HG02678 (cell line): ENCODE results near the gene RIOK3.
"Not testable (repeated sequence)": the region's sequence is repeated elsewhere in the genome, so short reads cannot be mapped to it uniquely, and the experiment has no call there.

Experiments
- ATAC-seq: cut with Tn5 transposase; IDR thresholded peaks from one replicate; pipeline ENCODE4 v1.9.1; 2021; ENCODE audit warnings: mild to moderate bottlenecking, moderate library complexity; ENCODE audit not compliant: unreplicated experiment

Gene RIOK3, protein sequence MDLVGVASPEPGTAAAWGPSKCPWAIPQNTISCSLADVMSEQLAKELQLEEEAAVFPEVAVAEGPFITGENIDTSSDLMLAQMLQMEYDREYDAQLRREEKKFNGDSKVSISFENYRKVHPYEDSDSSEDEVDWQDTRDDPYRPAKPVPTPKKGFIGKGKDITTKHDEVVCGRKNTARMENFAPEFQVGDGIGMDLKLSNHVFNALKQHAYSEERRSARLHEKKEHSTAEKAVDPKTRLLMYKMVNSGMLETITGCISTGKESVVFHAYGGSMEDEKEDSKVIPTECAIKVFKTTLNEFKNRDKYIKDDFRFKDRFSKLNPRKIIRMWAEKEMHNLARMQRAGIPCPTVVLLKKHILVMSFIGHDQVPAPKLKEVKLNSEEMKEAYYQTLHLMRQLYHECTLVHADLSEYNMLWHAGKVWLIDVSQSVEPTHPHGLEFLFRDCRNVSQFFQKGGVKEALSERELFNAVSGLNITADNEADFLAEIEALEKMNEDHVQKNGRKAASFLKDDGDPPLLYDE

DNA sequence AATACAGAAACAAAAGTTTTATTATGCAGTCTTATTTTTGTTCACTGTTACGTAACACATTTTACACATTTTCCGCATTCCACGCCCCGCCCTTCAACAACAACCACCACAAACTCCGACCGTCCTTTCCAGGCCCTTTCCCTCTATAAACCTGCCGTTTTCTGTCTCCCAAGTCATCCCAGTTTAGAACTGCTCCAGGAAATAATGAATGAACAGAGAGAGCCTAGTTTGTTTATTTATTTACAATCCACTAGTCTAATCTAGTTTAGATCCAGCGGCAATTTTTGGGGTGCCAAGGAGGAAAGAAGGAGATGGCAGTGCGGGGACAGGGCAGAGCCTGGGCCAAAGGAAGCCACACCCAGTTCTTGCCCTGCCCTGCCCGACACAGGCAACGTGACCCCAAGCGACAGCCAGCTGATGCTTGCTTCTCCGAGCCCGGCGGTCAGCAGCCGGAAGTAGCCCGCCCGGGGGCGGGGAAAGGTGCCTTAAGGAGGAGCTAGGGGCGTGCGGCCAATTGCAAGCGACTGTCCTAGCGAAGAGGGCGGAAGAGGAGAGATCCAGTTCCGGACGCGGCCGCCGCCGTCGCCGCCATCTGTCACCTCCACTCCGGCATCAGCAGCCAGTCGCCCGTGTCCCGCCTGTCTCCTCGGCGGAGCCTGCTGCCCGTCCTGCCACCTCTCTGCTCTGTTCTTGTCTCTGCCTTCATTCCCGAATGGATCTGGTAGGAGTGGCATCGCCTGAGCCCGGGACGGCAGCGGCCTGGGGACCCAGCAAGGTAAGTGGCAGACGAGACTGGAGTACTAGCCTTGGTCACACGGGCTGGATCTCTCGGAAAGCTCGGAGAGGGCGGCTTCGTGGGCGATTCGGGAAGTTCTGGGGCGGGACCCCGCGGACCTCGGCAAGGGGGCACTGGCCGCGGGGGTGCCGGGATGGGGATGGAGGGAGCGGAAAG, at the start of gene RIOK3:
TSS of gene RIOK3 (plus strand) at position 560 of the 952 bp plus-strand sequence. CDS start at position 713, 153 bp downstream.
- ATAC-seq: peak; percentile 98

DNA sequence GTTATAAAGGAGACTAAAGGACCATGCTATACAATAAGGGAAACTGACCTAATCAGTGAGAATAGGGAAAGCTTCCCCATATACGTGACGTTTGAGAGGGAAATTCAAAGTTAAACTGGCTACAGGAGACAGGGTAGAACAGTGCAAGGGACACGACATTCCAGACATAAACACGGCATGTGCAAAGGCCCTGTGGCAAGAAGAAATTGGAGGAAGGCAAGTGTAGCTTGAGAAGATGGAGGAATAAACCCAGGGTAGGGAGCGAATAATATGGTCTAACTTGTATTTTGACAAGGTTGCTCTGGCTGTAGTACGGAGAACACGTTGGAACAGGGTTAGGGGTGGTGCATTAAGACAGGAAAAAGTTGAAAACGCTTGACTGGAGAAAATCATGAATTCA, 49.8 kb upstream of the RIOK3 start:
- no peak for ATAC-seq

DNA sequence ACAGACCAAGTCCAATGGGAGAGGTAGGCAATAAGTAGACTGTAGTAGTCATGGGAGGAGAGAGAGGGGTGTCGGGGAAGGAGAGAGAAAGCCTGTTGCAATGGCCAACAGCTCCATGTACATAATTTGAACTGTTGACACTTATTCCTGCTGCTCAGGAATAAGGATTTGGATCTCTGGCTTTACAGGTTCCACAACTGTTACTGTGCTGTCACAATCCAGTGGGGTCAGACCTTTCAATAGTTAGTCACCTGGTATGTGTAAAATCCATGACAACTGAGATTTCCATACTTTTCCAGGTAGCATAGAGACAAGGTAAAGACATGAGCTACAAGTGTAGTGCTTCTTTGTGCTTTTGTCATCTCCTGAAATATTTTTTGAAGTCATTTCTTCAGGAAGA, 47.5 kb upstream of the RIOK3 start:
- ATAC-seq: no peak

DNA sequence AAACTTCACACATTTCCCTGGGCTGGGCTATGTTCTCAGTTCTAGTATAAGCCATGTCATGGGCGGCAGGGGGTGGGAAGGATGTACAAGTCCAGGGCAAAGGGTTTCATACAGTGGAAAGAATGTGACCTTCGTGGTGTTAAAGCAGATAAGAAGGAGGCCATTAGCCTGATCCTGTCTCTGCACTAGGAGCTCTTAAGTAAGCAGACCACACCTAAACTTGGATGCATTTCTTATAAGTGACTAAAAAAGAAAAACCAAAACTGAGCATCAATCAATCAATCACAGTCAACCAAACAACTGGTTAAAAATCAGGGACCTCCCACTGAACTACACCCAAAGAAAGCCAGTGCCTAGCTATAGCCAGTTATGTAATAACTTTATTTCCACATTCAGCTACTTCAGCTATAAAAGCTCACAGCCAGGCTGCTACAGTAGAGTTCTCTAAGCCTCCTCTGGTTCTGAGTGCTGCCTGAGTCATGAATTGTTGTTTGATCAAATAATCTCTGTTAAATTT, 46.8 kb upstream of the RIOK3 start:
- no peak for ATAC-seq

DNA sequence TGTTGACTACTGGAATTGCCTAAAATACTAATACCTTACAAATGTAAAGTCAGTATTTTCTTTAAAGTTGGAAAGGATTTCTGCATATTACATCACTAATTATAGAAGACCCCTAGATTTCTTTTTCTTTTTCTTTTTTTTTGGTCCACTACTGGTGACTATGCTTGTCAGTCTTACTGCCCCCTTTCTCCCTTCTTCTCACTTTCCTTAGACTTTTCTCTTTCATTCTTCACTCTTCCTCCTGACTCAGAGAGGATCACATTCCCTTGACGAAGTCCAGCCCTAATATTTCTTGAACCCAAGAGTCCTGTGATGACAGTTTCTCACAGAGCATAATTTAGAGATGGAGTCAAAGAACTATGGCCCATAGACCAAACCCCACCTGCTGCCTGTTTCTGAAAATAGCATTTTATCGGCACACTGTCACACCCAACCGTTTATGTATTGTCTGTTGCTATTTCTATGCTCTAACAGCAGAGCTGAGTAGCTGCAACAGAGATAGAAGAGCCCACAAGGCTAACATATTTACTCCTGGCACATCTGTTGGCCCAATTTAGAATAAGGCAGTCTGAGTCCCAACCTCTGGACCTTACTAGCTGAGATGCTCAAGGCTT, 40.6 kb upstream of the RIOK3 start:
- no peak for ATAC-seq

DNA sequence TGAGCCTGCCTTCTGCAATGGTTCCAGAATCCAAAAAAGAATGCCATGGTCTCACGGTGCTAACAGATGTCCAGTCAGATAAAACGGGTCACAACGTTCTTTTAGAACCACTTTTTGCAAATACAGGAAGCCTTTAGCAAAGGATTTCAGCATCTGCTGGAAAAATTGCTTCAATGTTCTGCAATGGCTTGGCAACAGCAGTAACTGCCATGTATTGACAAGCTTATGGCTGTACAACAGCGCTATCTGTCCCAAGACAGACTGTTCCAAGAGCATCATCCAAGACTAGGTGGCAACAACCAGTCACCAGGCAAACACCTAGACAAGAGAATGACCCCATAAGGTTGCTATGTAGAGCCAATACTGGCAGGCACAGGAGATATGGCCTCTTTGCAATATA, 37.6 kb upstream of the RIOK3 start:
- ATAC-seq: no peak

DNA sequence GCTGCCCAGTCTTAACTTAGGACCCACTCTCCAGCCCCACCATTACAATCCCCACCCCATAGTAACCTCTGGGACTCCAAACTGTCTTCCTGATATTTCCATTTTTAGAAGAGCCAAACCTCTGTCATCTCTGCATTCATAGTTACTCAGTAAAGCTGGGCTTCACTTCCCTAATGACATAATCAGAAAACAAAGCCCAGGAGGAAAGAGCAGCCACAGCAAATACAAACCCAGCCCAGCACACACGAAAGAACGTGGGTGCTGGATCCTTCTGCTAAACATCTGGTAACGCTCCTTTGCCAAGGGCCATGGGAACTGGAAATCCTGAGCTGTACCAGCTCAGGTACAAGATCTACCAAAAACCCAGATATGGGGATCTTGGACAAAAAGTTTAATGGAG, 36.8 kb upstream of the RIOK3 start:
- no peak for ATAC-seq

DNA sequence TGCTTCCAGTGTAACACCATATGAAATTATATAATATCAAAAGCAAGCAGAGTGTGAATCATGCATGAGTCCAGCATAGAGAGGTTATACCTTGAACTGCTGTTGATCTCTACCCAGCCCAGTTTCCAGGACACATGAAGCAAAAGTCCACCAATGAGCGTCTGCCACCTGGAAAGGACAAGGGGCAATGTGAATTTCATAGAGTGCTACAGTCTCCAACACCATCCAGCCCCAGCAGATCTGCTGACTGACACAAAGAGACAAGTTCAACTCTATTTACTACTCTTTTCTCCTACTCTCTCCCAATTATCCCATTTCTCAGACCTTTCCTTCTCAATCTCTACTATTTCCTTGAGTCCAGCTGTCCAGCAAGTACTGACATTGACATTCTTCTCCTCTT, 31.8 kb upstream of the RIOK3 start:
- ATAC-seq: no peak

DNA sequence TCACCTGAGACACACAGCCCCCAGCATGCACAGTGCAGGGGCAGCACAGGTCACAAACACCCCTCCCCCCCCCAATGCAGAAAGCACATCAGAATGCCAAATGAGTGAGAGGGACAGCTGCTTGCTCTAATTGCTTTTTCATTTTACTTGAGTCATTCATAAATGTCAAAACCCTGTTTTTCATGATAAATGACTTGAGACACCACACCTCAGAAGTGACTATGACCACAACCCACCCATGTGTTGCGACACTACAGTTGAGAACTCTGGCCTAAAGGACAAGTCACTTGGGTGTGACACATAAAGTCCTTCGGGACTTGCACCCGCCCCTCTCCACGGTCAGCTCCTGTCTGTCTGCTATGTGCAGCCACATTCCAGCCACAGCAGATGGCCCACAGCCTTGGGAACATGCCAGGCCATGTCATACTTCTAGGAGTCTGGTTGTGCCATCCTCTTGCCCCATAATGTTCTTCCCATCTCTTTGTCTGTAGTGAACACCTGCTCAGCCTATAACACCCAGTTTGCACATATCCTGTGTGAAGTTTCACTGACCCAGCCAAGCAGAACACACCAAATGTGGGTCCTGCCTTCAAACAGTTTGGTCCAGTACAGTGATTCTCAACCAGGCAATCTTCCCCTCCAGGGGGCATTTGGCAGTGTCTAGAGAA, 30.2 kb upstream of the RIOK3 start:
- ATAC-seq: peak; percentile 94

DNA sequence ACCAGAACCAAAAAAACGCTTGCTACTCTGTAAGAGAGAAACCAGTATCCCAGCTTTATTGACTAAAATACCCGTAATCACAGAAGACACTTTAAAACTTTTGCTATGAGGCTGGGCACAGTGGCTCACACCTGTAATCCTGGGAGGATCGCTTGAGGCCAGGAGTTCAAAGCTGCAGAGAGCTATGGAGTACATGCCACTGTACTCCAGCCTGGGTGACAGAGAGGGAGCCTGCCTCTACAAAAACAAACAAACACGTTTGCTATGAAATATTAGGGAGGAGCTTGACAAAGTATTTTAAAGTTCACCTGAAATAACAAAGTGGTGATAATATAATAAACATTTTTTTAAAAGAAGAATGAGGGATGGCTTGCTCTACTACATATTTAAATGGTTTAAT, 28.5 kb upstream of the RIOK3 start:
- ATAC-seq: no peak

DNA sequence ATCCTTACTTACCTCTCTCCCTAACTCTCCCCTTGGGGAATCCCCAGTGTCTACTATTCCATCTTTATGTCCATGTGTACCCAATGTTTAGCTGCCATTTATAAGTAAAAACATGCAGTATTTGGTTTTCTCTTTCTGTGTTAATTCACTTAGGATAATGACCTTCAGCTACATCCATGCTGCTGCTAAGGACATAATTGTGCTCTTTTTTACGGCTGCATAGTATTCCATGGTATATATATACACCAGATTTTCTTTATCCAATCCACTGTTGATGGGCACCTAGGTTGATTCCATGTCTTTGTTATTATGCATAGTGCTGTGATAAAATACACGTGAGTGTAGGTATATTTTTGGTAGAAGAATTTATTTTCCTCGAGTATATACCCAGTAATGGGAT, 24.3 kb upstream of the RIOK3 start:
- no peak for ATAC-seq

DNA sequence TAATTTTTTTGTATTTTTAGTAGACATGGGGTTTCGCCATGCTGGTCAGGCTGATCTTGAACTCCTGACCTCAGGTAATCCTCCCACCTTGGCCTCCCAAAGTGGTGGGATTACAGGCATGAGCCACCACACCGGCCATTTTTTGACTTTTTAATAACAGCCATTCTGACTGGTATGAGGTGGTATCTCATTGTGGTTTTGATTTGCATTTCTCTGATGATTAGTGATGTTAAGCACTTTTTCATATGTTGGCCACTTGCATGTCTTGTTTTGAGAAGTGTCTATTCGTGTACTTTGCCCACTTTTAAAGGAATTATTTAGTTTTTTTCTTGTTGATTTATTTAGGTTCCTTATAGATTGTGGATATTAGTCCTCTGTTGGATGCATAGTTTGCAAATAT, 23.5 kb upstream of the RIOK3 start:
- not testable (repeated sequence) for ATAC-seq

DNA sequence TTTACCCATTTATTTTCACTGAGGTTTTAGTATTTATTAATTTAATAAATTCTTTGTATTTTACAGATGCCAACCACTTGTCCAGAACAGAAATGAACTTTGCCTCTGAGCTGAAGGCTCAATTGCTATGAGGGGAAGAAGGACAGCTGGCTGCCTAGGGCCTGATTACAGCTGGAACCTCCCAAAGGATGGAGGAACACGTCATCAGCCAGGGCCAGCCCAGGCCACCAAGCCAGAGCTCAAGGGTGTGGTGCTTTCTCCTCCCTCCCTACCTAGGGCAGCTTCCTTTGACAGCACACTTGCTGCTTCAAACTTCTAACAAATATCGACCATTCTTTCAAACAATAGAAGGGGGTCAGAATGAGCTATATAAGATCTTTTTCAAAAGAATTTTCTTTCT, 19.7 kb upstream of the RIOK3 start:
- ATAC-seq: no peak

DNA sequence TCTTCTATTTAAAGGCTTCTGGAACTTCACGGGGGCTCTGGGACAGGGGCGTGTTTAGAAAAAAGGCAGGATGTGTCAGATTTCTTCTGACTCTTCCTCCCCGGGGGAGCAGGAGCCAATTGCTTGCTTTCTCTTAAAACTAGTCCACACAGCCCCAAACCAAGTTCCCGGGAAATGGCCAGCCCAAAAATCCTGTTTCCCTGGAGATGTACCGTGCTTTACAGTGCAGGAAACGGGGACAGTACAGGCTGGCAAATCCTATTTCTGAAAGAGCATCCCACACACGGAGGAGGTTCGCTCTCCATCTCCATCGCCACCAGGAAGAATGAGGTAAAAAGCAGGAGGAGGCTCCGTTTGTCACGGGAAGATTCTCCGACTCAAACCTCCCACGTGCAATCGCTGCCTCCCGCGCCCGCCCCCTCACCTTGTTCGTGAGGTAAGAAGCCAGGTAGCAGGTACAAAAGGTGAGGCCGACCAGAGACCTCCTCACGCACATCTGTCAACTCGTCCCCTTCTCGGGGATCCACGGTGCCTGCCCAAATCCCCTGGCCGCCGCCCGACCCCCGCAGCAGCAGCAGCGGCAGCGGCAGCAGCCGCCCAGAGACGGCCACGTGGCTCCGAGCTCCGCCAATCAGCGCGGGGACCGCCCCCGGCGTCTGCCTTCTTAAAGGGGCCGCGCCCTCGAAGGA, 15.6 kb upstream of the RIOK3 start:
- peak; percentile 99 for ATAC-seq

DNA sequence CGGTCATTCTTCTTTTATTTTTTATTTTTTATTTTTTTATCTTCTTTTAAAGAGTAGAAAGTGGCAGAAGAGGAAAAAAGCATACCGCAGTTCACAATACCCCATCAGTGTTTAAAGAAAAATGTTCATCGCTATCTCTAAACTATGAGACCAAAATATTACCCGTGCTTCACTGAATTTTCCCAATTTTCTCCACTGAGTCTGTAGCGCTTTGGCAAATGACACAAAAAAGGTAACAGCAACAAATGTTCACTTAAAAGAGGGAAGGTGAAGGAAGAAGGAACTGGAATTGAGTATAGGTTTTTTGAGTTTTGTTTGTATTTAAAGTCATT, 15.1 kb upstream of the RIOK3 start:
- ATAC-seq: no peak

DNA sequence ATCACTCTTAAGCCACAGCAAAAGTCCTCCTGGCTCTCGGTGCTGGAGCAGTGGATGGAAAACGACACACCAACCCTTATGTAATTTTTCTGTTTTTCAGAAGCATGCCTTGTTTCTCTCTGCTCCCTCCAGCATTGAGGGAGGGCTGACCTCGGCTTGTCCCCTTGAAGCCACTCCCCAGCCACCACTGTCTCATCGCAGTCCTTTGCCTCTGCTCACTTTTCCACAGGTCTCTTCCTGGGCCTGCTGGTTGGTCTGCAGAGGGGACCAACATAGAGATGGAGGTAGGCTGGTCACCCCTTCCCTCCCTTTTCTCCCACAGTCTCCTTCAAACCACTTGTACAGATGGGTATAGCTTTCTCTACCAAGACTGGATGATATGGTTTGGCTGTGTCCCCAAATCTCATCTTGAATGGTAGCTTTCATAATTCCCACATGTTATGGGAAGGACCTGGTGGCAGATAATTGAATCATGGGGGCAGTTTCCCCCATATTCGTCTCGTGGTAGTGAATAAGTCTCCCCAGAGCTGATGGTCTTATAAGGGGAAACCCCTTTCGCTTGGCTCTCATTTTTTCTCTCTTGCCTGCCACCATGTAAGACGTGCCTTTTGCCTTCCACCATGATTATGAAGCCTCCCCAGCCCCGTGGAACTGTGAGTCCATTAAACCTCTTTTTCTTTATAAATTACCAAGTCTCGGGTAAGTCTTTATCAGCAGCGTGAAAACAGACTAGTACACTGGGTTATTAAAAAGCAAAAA, 14.3 kb upstream of the RIOK3 start:
- ATAC-seq: no peak

DNA sequence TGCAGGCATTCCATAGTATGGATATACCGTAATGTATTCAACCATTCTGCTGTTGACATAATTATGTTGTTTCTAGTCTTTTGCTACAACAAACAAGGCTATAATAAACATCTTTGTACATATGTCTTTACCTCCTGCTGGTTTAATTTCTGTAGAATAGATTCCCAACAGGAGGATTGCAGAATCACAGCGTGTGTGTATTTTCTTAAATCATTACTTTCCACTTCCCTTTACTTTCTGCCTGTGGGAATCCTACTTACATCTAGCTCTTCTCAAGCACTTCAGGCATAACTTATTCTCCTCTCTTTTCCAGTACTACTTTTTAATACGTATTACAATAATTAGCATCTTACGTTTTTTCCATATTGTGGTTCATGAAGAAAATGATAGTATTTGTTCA, 13.0 kb upstream of the RIOK3 start:
- ATAC-seq: no peak

DNA sequence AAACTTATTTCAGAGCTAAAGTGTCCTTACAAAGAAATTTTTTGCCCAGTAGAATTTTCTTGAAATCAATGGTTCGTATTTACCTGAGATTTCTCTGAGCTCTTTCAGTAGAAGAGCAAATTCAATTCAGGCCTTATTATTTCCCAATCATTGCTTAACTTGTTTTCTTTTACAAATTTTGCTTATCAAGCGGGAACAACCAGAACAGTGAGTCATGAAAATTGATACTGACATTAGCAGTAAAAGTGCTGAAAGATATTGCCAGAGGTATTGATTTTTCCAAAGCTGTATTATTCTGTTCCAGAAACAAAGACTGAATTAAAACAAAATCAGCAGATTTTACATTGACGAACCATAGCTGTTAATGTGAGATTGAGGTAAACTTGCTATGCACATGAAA, 10.1 kb upstream of the RIOK3 start:
- ATAC-seq: no peak

DNA sequence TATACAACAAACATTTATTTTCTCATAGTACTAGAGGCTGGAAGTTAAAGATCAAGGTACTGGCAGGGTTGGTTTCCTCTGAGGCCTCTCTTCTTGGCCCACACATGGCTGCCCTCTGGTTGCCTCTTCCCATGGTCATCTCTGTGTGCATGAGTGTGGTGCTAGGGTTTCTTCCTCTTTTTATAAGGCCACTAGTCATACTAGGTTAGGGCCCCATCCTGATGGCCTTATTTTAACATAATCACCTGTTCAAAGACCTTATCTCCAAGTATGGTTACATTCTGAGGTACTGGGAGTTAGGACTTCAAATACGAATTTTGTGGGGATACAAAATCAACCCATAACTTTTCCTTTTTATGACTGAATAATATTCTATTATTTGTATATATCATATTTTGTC, 4.8 kb upstream of the RIOK3 start:
- no peak for ATAC-seq
